Lower leg skin (tissue), 4 donors: ENCODE results near the gene BAIAP2. TPM values are rescaled to one million over a fixed set of nuclear protein-coding genes. Genes with fewer than 3 reads are reported as not detected.

Experiments
- DNase-seq, 2 donors: peaks; one replicate each; pipeline ENCODE4 v3.0.0-alpha.2; 2019; ENCODE audit warnings: low spot score in 2 of 2
- H3K4me3 ChIP-seq: fragments of 200-600 bp; sonication (generic); 2 replicates; pipeline ENCODE4 v1.5.1; 2017; ENCODE audit warnings: mild to moderate bottlenecking, low read depth; ENCODE audit not compliant: poor library complexity, severe bottlenecking
- POLR2A ChIP-seq, 2 donors: fragments of 450-650 bp; IDR thresholded peaks; one replicate each; pipeline ENCODE4 v1.6.1; 2016 to 2017; ENCODE audit warnings: antibody characterized with exemption in 2 of 2, mild to moderate bottlenecking in 1 of 2, moderate library complexity in 1 of 2
- whole genome bisulfite sequencing, 2 donors: methylation state at CpG; one replicate each; pipeline ENCODE4 v1.1.5; 2018; 5-methylcytosine and 5-hydroxymethylcytosine counted together
- intact Hi-C: fragments of 100-400 bp; cut with DNase I; formaldehyde crosslinking; loops from one replicate; pipeline ENCODE4 v1.15.0; 2023; ENCODE audit warnings: low total_unique reads
- total RNA-seq, 4 donors: library from RNA; depleted of rRNA; stranded (reverse); fragments of >200 nt; gene quantifications; one replicate each; pipeline ENCODE4 v1.1.0, GENCODE V29; 2016
- TF ChIP-seq, protein P1 (sequence below), 3 donors: fragments of 450-650 bp; IDR thresholded peaks; one replicate each; pipeline ENCODE4 v1.5.1; 2016; ENCODE audit warnings: antibody characterized with exemption in 3 of 3, mild to moderate bottlenecking in 3 of 3, moderate library complexity in 2 of 3

Gene BAIAP2, protein sequence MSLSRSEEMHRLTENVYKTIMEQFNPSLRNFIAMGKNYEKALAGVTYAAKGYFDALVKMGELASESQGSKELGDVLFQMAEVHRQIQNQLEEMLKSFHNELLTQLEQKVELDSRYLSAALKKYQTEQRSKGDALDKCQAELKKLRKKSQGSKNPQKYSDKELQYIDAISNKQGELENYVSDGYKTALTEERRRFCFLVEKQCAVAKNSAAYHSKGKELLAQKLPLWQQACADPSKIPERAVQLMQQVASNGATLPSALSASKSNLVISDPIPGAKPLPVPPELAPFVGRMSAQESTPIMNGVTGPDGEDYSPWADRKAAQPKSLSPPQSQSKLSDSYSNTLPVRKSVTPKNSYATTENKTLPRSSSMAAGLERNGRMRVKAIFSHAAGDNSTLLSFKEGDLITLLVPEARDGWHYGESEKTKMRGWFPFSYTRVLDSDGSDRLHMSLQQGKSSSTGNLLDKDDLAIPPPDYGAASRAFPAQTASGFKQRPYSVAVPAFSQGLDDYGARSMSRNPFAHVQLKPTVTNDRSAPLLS
- 100 to 1,000 TPM; 190 to 308 (median 224) TPM for total RNA-seq

DNA sequence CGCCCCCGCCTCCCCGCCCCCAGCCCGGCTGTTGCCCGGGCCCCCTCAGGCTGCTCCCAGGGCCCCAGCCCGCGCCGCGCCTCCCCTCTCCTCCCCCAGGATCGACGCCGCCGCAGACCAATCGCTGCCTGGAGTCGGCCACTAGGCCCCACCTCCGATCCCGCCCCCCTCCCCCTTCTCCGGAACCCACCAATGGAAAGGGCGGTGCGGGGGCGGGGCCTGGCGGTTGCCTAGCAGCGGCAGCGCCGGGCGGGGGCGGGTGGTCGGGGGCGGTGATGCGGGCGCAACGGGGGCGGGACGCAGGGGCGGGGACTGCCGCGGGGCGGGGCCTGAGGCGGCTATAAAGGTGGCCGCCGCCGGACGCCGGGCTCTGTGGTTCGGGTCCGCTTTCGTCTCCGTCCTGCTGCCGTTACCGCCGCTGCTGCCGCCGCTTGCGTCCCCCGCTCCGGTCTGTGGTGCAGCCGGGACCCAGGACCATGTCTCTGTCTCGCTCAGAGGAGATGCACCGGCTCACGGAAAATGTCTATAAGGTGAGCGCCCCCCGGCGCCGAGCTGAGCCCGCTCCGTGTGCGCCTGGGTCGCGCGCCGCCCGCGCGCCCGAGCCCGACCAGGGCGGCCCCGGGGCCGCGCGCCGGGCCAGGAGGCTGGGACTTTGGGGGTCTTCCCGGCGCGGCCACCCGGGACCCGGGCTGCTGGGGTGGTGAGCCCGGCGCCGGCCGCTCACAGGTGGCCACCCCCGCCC, at the start of gene BAIAP2:
Gene BAIAP2 (plus strand): TSS at position 373 of the 742 bp plus-strand sequence. CDS start 104 bp downstream, at position 477.
- WGBS, 2 donors = 0 to 2% methylated on average over 32 to 33 of the region's 92 CpGs
- intact Hi-C loops = loop anchor here (5.0 kb wide), 1 partner anchor 62 kb away; no protein-coding TSS in a partner anchor
- H3K4me3 ChIP-seq = peak within 1 kb of the TSS; percentile 37
- TF ChIP-seq, protein P1, sequence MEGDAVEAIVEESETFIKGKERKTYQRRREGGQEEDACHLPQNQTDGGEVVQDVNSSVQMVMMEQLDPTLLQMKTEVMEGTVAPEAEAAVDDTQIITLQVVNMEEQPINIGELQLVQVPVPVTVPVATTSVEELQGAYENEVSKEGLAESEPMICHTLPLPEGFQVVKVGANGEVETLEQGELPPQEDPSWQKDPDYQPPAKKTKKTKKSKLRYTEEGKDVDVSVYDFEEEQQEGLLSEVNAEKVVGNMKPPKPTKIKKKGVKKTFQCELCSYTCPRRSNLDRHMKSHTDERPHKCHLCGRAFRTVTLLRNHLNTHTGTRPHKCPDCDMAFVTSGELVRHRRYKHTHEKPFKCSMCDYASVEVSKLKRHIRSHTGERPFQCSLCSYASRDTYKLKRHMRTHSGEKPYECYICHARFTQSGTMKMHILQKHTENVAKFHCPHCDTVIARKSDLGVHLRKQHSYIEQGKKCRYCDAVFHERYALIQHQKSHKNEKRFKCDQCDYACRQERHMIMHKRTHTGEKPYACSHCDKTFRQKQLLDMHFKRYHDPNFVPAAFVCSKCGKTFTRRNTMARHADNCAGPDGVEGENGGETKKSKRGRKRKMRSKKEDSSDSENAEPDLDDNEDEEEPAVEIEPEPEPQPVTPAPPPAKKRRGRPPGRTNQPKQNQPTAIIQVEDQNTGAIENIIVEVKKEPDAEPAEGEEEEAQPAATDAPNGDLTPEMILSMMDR (IDR thresholded peaks at IDR 0.05) = no peak
- peak in 1 of 2 donors; percentile 86 for TF ChIP-seq POLR2A (IDR thresholded peaks at IDR 0.05)
- peak; percentile 92 to 99 for DNase-seq

DNA sequence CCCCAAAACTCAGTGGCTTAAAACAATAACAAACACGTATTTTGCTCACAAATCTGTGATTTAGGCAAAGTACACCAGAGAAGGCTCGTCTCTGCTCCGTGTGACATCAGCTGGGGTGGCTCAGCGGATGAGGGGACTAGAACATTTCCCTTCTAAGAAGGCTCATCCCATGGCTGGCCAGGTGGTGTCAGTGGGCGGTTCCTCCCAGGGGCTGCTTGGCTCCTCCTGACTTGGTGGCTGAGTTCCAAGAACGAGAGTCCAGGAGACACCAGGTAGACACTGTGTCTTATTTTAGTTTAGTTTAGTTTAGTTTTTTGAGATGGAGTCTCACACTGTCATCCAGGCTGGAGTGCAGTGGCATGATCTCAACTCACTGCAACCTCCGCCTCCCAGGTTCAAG, 48.9 kb upstream of the BAIAP2 start:
- TF ChIP-seq, protein P1 (IDR thresholded peaks at IDR 0.05) = no peak
- TF ChIP-seq POLR2A (IDR thresholded peaks at IDR 0.05) = no peak
- WGBS, 2 donors = 87 to 89% methylated on average over 7 of the region's 7 CpGs
- intact Hi-C loops = no loop called here
- H3K4me3 ChIP-seq = no peak overlapping the region
- no peak for DNase-seq

DNA sequence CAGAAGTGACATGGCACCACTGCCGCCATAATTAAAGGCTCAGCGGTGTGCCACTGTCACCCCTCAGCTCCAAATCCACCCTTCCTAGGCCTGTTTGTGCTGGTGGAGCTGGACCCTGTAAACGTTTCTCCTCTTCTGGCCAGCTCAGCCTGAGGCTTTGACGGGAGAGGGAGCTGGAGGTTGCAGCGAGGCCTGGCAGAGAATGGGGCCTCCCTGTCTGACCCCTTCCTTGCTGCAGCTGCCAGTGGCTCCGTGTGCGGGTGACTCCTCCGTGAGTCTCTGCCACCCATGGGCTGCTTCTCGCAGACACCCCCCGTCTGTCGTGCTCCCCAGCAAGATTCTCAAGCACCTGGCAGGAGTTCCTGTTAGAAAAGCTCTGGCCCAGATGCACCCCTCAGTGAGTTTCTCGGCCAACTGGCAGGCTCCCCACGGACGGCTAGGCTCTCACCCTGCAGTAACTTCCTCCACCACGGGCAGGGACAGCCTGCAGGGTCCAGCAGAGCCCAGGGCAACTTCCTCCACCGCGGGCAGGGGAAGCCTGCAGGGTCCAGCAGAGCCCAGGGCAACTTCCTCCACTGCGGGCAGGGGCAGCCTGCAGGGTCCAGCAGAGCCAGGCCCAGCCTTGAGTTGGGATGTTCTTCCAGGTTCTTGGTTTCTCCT, 48.0 kb upstream of the BAIAP2 start:
- H3K4me3 ChIP-seq = no peak overlapping the region
- 71 to 72% methylated on average over 18 of the region's 18 CpGs for WGBS, 2 donors
- no peak for DNase-seq
- intact Hi-C loops = no loop called here
- no peak for TF ChIP-seq POLR2A (IDR thresholded peaks at IDR 0.05)
- TF ChIP-seq, protein P1 (IDR thresholded peaks at IDR 0.05) = no peak

DNA sequence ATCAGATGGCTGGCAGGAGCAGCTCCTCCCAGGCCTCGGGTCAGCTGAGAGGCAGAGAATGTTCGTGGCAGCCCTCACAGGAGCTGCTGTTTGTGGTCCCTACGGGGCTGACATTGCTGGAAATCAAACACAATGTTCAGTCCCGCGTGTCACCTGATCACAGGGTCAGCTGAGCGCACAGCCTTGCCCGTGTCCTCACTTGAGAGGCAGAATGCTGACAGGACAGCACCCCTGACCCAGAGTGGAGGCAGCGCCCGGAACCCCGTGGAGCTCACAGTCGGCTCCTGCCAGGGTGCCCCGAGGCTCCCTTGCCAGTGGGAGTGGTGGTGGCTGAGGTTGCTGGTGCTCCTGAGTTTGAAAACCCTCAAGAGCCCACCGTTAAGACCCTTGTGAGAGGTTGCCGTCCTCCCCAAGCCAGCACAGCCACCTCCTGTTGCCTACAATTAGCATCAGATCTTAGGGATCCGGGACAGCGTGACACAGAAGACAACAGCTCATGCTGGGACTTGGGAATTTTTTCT, 47.0 kb upstream of the BAIAP2 start:
- no peak overlapping the region for H3K4me3 ChIP-seq
- no peak for DNase-seq
- TF ChIP-seq, protein P1 (IDR thresholded peaks at IDR 0.05) = no peak
- TF ChIP-seq POLR2A (IDR thresholded peaks at IDR 0.05) = no peak
- 60 to 63% methylated on average over 16 of the region's 16 CpGs for WGBS, 2 donors
- intact Hi-C loops = no loop called here

DNA sequence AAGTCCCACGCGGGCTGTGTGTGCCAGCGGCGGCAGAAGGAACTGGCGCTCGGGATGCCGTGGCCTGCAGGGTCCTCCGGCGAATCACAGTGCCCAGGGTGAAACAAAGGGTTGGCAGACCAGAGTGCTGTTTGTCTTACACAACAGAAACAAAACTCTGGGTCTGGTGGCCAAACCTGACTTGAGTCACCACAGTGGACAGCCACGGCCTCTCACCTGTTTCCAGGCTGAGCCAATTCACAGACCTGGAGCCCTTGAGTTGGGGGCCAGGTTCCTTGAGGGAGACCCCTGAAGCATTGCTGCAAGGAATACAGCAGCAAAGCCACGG, 45.4 kb upstream of the BAIAP2 start:
- DNase-seq = peak in 1 of 2 donors; percentile 82
- intact Hi-C loops = no loop called here
- WGBS, 2 donors = 45 to 69% methylated on average over 11 of the region's 11 CpGs
- no peak overlapping the region for H3K4me3 ChIP-seq
- TF ChIP-seq POLR2A (IDR thresholded peaks at IDR 0.05) = no peak
- TF ChIP-seq, protein P1 (IDR thresholded peaks at IDR 0.05) = no peak
